Activated CD4-positive, alpha-beta T cell treated with anti-CD3 and anti-CD28 coated beads, Interleukin-2, amount 50 U/mL, for 4 hours (primary cell): Measurements from ENCODE around the gene DPY19L1.
A peak's percentile ranks its signal among the peaks of the same experiment; 100 is the strongest.
"Not testable (repeated sequence)": the region's sequence is repeated elsewhere in the genome, so short reads cannot be mapped to it uniquely, and the experiment has no call there.

Source experiments
- DNase-seq, 2 experiments: peaks; one replicate each; pipeline ENCODE4 v3.0.0-alpha.2; 2020

Gene DPY19L1

GRCh38 chr7:35032166-35032565, 5.1 kb downstream of the DPY19L1 start:
- DNase-seq: no peak

GRCh38 chr7:35030848-35031247, 6.4 kb downstream of the DPY19L1 start:
- DNase-seq: no peak

GRCh38 chr7:35029311-35029710, 8.0 kb downstream of the DPY19L1 start:
- no peak for DNase-seq

- DNase-seq: no peak
Measured at GRCh38 chr7:35026150-35026549, 11.1 kb downstream of the DPY19L1 start.

- DNase-seq: no peak
Measured at GRCh38 chr7:35025369-35025870, 11.9 kb downstream of the DPY19L1 start.

- DNase-seq: no peak
Measured at GRCh38 chr7:35024298-35024697, 13.0 kb downstream of the DPY19L1 start.

- no peak for DNase-seq
Measured at GRCh38 chr7:35022725-35023124, 14.6 kb downstream of the DPY19L1 start.

- DNase-seq: no peak
Measured at GRCh38 chr7:35021445-35021844, 15.8 kb downstream of the DPY19L1 start.

- DNase-seq: no peak
Measured at GRCh38 chr7:35019801-35020200, 17.5 kb downstream of the DPY19L1 start.

- DNase-seq: no peak
Measured at GRCh38 chr7:35019179-35019729, 18.0 kb downstream of the DPY19L1 start.

GRCh38 chr7:35015346-35015859, 21.9 kb downstream of the DPY19L1 start:
- no peak for DNase-seq

GRCh38 chr7:35012160-35012559, 25.1 kb downstream of the DPY19L1 start:
- DNase-seq: no peak

GRCh38 chr7:35011085-35011484, 26.2 kb downstream of the DPY19L1 start:
- DNase-seq: no peak

GRCh38 chr7:35007768-35008167, 29.5 kb downstream of the DPY19L1 start:
- DNase-seq: no peak

GRCh38 chr7:35004531-35005095, 32.7 kb downstream of the DPY19L1 start:
- no peak for DNase-seq

- no peak for DNase-seq
Measured at GRCh38 chr7:35003679-35004303, 33.5 kb downstream of the DPY19L1 start.

GRCh38 chr7:35003177-35003650, 34.1 kb downstream of the DPY19L1 start:
- not testable (repeated sequence) for DNase-seq

GRCh38 chr7:34998335-34998734, 39.0 kb downstream of the DPY19L1 start:
- DNase-seq: not testable (repeated sequence)

- DNase-seq: not testable (repeated sequence)
Measured at GRCh38 chr7:34996423-34997090, 40.7 kb downstream of the DPY19L1 start.

- DNase-seq: no peak
Measured at GRCh38 chr7:34995757-34996156, 41.5 kb downstream of the DPY19L1 start.

- peak; percentile 6 to 16 for DNase-seq
Measured at GRCh38 chr7:34991938-34992840, 45.1 kb downstream of the DPY19L1 start.

- DNase-seq: not testable (repeated sequence)
Measured at GRCh38 chr7:34988442-34989125, 48.7 kb downstream of the DPY19L1 start.
